ENCODE data around the gene FERMT3.
A peak's percentile ranks its signal among the peaks of the same experiment; 100 is the strongest.

The FERMT3 gene

GRCh38 chr11:64233913-64234586, 27.5 kb downstream of the FERMT3 start, which contains the start of gene VEGFB:
TSS of gene VEGFB (plus strand) at chr11:64234584. CDS start at chr11:64234834, 250 bp downstream.
- TF ChIP-seq CTCF (IDR thresholded peaks at IDR 0.05; ENCODE audit: low read depth, low read length) = no peak
- DNase-seq (ENCODE audit: low read depth, low spot score) = peak; percentile 39
- in situ Hi-C loops (cut with HindIII; ENCODE audit: low sequenced_read_pairs) = no loop called here
- peak within 1 kb of the TSS; percentile 51 for H3K4me3 ChIP-seq (ENCODE audit: low read depth, low read length)

GRCh38 chr11:64234647-64235379, 28.3 kb downstream of the FERMT3 start:
- no peak for TF ChIP-seq CTCF (IDR thresholded peaks at IDR 0.05; ENCODE audit: low read depth, low read length)
- peak overlapping the region; percentile 51 for H3K4me3 ChIP-seq (ENCODE audit: low read depth, low read length)
- DNase-seq (ENCODE audit: low read depth, low spot score) = no peak
- in situ Hi-C loops (cut with HindIII; ENCODE audit: low sequenced_read_pairs) = no loop called here

GRCh38 chr11:64235437-64236161, 29.1 kb downstream of the FERMT3 start:
- in situ Hi-C loops (cut with HindIII; ENCODE audit: low sequenced_read_pairs) = no loop called here
- TF ChIP-seq CTCF (IDR thresholded peaks at IDR 0.05; ENCODE audit: low read depth, low read length) = no peak
- DNase-seq (ENCODE audit: low read depth, low spot score) = no peak
- peak overlapping the region; percentile 51 for H3K4me3 ChIP-seq (ENCODE audit: low read depth, low read length)

GRCh38 chr11:64237484-64237951, 31.0 kb downstream of the FERMT3 start:
- TF ChIP-seq CTCF (IDR thresholded peaks at IDR 0.05; ENCODE audit: low read depth, low read length) = no peak
- no peak for DNase-seq (ENCODE audit: low read depth, low spot score)
- H3K4me3 ChIP-seq (ENCODE audit: low read depth, low read length) = no peak overlapping the region
- in situ Hi-C loops (cut with HindIII; ENCODE audit: low sequenced_read_pairs) = no loop called here

- no peak for TF ChIP-seq CTCF (IDR thresholded peaks at IDR 0.05; ENCODE audit: low read depth, low read length)
- DNase-seq (ENCODE audit: low read depth, low spot score) = no peak
- in situ Hi-C loops (cut with HindIII; ENCODE audit: low sequenced_read_pairs) = no loop called here
- no peak overlapping the region for H3K4me3 ChIP-seq (ENCODE audit: low read depth, low read length)
Observed at GRCh38 chr11:64238076-64238475, 31.6 kb downstream of the FERMT3 start.

GRCh38 chr11:64238999-64239398, 32.5 kb downstream of the FERMT3 start:
- in situ Hi-C loops (cut with HindIII; ENCODE audit: low sequenced_read_pairs) = no loop called here
- DNase-seq (ENCODE audit: low read depth, low spot score) = no peak
- no peak for TF ChIP-seq CTCF (IDR thresholded peaks at IDR 0.05; ENCODE audit: low read depth, low read length)
- no peak overlapping the region for H3K4me3 ChIP-seq (ENCODE audit: low read depth, low read length)

All from astrocyte of the spinal cord (primary cell).